Adrenal gland (tissue), 5 donors: ENCODE data around the gene CRADD.

Source experiments
- POLR2A ChIP-seq, 2 donors: fragments of 450-650 bp; IDR thresholded peaks; one replicate each; pipeline ENCODE4 v1.6.1; 2017; ENCODE audit warnings: antibody characterized with exemption in 2 of 2, mild to moderate bottlenecking in 2 of 2, moderate library complexity in 1 of 2
- TF ChIP-seq, protein P1 (sequence below), 6 experiments: fragments of 450-650 bp in 4 of 6; fragments of 200-600 bp in 2 of 6; sonication (generic) in 1 of 6; IDR thresholded peaks; 1 replicate in 5 of 6; 2 replicates in 1 of 6; pipeline versions ENCODE4 v1.5.1 to v1.8.0; 2016 to 2021; ENCODE audit warnings: antibody characterized with exemption in 6 of 6, mild to moderate bottlenecking in 2 of 6, moderate library complexity in 1 of 6
- donor health status: DM: no; HTN: no; CAD: no.

DNA sequence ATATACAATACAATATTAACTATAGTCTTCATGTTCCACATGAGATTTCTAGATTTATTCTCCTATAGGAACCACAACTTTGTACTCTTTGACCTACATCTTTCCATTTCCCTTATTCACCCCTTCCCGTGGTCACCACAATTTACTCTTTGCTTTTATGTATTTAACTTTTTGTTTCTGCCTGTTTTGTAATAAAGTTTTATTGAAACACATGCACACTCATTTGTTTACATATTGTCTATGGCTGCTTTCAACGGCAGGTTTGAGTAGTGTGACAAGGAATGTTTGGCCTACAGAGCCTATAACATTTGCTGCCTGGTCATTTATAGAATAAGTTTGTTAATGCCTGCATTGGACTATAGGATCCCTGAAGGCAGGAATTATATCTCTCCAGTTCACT, 231.1 kb downstream of the CRADD start:
- TF ChIP-seq, protein P1, sequence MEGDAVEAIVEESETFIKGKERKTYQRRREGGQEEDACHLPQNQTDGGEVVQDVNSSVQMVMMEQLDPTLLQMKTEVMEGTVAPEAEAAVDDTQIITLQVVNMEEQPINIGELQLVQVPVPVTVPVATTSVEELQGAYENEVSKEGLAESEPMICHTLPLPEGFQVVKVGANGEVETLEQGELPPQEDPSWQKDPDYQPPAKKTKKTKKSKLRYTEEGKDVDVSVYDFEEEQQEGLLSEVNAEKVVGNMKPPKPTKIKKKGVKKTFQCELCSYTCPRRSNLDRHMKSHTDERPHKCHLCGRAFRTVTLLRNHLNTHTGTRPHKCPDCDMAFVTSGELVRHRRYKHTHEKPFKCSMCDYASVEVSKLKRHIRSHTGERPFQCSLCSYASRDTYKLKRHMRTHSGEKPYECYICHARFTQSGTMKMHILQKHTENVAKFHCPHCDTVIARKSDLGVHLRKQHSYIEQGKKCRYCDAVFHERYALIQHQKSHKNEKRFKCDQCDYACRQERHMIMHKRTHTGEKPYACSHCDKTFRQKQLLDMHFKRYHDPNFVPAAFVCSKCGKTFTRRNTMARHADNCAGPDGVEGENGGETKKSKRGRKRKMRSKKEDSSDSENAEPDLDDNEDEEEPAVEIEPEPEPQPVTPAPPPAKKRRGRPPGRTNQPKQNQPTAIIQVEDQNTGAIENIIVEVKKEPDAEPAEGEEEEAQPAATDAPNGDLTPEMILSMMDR (IDR thresholded peaks at IDR 0.05) = no peak
- TF ChIP-seq POLR2A (IDR thresholded peaks at IDR 0.05) = no peak
